DMS153 (cell line): Measurements from ENCODE around the gene CCNK.

Experiments
- DNase-seq: peaks from one replicate; lab custom pipeline; 2025; lab: John Stamatoyannopoulos, UW

CCNK gene

DNA sequence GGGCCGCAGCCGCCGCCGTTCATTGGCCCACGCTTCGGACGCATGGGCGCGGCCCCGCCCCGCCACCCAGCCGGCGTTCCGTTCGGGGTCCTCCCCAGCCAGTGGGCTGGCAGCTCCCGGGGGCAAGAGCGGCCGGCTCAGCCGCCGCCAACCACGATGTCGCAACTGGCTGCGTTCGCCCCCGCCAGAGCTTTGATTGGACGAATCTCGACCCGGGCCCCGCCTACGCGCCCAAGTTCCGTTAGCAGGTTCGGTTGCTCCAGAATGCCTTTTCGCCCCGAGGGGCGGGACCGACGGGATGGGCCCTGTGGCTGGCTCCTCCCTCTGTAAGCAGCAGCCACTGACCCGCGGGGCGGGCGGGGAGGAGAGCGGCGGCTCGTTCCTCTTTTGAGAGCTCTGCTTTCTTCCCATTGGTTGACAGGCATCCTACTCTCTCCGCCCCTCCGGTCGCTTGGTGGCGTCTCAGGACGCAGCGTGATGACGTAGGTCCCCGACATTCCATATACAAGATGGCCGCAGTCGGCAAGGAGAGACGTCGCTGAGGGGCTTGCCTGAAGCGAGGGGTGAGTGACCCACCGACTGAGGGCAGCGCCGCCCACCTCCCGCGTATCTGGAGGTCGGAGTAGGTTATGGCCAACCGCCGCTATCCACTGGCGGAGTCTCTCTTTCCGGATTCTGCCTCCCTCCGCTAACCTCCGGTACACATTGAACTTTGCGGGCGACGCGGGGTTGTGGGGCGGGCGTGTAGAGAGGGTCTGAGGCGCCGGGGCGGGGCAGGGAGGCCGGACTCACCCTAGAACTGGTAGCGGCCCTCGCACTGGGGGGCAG is at the start of gene CCNK:
Gene CCNK (plus strand): TSS at position 493 of the 828 bp plus-strand sequence. CDS start 11,269 bp downstream, outside the sequence.
- peak; percentile 96 for DNase-seq

DNA sequence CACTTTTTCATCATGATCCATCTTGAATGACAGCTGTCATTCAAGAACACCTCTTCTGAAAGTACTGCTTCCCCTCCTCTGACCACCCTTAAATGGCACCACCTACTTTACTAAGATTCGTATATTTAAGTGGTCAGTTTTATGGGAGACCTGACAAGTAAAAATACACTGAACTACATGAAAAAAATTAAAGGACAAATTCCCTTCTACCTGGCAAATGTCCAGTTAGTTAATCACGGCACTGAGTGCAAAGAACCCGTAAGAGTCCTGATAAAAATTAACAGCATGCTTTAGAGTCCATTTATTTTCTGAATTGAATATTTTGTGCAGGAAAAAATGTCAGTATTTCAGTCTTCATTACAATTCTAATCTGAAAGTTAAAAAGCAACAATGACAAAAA is 49.2 kb upstream of the CCNK start:
- DNase-seq = no peak

DNA sequence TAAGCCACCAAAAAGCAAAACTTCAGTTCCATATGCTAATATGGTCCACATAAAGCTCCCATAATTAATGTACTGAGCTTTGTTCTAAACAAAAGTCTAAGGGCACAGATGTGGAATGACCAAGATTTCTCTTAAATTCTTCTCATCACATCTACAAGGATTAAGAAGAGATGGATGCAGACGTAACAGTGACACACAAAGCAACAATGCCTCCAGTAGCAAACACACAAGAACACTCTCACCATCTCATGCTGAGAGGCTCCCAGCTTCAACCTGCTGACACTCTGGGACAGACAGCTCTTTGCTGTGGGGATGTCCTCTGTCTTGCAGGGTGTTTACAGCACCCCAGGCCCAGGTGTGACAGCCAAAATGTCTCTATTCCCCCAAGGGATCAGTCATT is 48.7 kb upstream of the CCNK start:
- DNase-seq = no peak

DNA sequence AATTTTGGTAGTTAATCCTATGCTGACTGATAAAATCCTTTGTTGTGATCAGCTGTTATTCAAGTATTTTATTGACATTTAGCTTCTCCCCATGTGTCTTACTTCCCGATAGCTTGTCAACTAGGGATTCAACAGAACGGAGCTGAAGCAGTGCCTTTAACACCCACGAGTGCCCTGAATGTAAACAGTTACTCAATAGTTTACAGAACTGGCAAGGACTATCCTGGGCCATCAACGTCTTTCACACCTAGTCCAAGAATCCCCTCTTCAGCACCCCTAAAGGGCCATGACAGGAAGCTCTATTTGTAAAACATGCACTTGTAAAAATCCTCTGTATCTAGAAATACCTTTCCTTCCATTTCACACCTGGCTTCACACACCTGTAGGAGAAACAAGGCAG is 45.9 kb upstream of the CCNK start:
- no peak for DNase-seq

DNA sequence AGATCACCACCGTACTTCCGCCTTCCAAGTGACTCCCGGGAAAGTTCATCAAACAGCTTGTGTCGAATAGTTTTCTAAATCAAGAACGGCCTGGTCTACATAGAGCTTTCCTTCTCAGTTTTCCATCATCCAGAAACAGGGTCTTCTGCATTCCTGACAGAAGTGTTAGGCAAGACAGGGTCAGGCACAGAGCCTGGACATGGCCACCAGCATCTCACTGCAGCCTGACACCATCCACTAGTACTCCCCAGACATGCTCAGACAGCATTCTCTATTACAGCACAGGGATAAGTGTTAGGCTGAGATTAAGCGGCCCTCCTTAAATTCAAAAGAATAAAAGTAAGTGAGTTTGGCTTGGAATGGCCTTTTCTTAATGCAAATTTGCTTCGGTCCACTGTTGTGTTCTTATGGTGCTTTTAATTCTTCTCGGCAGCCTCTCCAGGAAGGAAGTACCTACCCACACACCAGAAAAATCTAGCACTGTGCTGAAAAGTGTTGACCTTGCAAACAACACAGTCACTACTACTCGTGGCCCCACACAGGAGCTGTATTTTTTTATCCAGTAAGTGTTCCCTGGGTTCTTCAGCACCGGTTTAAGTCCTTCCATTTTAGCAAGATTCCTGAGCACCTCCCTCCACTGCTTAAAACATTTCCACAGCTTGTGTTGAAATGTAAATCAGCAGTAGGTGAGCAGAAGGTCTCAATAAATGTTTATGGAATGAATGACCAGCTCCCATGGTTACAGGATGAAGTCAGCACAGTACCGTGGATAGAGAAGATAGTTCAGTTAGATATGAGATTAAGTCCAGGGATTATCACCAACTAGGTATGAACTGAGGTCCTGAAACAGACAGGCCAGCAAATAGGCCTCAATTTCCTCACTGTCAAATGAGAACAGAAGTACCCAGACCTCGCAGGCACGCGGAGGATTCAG is 44.7 kb upstream of the CCNK start:
- no peak for DNase-seq

DNA sequence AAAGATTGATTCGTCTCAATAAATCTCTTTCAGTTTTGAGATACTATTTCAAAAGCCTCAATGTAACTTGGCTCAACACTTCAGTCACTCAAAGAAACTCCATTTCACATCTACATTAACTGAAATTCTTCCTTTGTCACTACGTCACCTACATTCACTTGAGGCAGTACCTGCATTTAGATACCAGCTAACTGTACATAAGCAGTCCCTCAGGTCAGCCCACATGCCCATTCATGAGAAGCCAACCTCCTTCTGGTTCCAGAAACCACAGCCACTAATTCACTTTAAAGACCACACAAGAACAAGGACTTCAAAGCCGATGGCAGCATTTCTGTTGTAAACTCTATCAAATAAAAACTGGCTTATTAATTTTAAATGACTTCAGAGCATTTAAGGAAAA is 43.5 kb upstream of the CCNK start:
- DNase-seq = no peak

DNA sequence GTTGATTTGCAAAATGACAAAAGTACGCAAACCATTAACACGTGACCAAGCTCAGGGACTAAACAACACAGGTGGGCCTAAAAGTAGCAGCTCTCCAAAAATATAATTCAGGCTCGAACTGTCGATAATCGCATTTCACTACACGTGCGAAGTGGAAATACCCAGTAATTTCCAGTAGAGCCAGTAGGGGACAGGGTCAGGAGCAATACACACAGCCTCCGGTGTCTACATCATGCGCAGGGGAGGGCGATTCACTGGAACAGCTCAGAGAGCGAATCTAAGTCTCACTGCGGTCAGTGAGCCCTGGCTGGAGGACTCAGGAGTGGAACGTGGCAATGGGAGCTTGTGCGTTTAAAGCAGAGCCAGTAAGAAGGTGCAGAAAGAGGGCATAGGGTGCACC is 40.9 kb upstream of the CCNK start:
- no peak for DNase-seq

DNA sequence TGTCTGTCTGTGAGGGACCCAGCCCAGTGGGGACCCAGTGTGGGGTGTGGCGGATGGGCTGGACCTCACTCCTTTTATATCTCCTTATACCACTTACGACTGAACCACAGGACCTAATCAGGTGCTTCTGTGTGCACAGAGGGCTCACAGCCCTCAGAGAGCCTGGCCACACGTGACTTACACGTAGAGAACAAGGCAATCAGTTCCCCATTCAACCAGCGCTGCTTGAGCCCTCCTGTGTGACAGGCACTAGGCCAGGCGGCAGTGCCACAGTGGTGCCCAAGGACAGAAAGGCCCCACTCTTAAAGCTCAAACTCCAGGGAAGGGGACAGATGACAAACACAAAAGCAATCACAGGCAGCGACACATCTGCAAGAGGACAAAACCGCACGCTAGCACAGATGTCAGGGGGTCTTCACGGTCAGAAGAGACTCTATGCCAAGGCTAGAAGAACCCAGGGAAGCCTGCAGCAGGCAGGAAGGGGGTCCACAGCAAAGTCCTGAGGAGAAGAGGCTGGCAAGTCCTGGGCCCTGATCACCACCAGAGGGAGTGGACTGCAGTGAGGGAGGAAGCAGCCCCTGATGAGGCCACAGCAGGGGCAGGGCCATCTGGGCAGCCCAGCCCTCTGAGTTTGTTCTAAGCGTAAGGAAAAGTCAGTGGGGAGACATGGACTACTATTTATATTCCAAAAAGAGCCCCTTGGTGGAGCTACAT is 39.9 kb upstream of the CCNK start:
- no peak for DNase-seq

DNA sequence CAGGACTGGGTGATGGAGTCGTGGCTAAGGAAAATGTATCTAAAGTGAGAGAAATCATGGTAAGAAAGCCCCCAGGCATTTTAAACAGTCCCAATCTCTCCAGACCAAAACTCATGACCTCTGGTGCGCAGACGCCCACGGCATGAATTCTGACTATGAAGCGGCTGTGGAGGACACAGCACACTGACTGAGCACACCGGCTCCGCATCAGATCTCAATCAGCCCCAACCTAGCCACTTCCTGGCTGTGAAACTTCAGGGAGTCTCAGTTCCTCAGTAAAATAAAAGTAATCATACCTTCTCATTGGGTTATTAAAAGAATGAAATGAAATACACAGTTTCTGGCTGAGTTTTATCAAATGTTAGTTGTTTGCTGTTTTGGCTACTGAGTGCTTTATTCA is 39.3 kb upstream of the CCNK start:
- DNase-seq = no peak

DNA sequence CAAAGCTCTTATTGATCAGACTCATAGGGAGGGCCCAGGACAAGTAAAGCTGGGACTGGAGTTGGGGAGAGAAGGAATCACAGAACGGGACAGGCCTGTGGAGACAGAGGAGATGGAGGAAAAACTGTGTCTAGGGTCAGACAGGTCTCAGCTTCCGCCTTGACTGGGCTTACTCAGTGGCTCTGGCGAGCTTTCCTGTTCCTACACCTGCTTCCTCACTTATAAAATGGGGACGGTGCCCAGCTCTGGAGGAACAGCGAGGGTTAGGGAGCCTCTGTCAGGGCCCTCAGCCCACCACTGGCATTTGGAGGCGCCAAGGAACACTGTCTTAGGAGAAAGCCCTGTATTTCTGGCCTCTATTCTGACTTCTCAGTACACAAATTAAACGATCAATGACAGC is 35.3 kb upstream of the CCNK start:
- DNase-seq = no peak

DNA sequence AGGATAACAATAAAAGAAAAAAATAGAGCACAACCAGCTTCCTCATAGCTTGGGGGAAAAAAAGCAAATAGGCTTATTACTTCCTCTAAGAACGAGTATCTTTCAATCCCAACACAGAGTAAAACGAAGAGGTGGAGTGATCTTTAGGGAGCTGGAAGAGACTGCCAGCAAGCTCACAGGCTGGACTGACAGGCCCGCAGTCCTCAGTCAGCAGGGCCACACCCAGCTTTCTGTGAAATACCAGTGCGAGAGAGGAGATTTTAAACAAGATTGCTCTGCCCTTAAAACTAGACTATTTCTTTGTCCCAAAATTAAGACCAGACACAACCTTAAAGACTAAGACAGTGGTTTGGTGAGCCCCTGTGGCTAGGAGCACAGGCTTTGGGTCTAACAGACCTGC is 33.5 kb upstream of the CCNK start:
- no peak for DNase-seq

DNA sequence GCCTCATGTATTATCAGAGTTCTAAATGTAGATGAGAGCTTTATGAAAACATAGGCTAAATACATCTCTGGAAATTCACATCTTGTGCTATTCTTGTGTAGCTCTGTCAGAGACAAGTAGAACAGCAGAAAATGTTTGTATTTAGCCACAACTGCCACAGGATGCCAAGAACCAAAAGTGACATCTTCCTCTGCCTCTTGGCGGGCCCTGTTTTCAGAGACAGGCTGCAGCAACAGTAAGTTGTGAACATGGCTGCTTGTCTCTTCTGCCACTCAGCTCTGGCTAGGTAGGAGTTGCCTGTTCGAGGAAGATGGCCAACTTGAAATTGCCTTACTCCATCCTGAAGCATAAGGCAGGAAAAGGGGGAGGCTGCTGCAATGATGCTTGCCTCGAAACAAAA is 30.9 kb upstream of the CCNK start:
- no peak for DNase-seq

DNA sequence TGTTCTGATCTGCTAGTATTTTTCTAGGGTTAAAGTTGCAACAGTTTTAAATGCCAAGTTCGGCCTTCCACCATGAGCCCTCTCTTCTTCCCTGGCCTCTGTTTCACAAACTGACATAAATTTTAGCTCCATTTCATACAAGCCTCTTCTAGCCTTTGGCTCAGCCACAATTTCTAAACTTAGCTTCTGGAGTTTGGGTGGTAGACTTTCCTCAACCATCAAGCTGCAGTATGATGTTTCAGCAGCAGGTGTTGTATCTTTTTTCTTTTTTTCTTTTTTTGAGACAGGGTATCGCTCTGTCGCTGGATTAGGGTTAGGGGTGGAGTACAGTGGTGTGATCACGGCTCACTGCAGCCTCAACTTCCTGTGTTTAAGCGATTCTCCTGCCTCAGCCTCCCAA is 30.0 kb upstream of the CCNK start:
- no peak for DNase-seq

DNA sequence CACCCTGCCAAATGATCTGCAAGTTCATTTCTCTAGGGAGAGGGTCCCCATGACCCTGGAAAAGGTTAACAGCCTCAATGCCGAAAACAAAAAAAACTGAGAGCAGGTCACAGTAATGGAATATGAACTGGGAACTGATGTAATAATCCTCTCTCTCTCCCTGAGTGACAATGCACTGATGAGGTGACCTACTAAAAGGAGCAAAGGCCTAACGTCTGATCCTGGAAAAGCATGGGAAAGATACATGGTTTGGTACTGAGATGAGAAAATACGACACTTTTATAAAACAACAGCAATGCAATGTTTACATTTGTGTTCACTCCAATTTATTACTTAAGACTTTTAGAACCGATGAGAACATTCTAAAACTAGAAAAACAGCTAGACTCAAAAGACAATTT is 28.2 kb upstream of the CCNK start:
- DNase-seq = no peak

DNA sequence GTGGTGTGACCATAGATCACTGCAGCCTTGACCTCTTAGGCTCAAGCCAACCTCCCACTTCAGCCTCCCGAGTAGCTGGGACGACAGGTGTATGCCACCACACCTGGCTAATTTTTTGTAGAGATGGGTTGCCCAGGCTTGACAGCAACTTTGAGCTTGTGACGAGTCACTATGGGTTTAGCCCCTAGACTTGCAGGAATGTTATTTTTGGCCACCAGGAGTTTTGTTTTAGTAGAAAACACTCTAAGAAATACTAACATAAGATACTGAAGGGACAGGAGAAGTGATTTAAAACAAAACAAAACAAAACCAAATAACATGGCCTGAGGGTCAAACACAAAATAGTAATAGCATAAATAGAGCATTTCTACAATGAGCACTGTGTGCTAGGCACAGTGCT is 27.0 kb upstream of the CCNK start:
- DNase-seq = no peak

DNA sequence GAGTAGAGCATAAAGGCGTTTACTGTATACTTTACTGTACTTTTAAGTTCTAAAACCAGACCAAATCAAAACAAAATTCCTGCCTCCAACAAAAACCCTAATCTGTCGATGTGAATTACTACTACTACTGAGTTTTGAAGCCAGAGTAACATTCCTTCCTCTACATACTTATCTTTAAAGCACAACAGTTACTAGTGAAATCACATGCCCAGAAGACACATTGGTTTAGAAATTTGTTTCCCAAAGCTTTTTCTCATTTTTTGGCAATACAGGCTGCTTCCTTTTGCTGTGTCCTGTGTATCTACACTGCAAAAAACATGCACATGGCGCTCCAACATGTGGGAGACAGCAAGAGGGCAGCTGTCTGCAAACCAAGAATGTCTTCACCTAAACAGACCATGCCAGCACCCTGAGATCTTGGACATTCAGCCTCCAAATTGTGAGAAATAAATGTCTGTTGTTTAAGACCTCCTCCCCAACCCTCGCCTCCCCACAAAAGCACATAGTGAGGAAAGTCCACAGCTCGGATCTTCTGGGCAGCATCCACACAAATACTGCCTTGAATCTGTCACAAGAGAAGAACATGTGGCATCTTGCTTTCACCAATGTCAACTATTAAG is 21.6 kb upstream of the CCNK start:
- no peak for DNase-seq

DNA sequence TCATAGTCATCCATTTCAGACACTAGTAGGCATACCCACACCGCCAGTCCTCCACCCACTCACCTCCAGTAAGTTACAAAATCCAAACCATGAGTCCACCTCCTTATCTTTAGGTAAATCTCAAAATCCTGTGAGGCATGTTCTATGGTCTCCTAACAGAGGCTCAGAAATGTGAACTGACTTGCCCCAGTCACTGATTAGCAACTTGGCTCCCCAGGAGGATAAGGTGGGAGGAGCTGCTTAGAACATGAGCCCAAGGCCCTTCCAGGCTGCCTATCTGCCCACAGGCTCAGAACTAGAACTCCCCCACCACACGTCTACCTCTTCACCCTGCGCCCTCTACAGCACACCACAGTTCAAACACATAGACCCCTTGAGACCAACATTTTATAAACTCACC is 20.4 kb upstream of the CCNK start:
- DNase-seq = no peak

DNA sequence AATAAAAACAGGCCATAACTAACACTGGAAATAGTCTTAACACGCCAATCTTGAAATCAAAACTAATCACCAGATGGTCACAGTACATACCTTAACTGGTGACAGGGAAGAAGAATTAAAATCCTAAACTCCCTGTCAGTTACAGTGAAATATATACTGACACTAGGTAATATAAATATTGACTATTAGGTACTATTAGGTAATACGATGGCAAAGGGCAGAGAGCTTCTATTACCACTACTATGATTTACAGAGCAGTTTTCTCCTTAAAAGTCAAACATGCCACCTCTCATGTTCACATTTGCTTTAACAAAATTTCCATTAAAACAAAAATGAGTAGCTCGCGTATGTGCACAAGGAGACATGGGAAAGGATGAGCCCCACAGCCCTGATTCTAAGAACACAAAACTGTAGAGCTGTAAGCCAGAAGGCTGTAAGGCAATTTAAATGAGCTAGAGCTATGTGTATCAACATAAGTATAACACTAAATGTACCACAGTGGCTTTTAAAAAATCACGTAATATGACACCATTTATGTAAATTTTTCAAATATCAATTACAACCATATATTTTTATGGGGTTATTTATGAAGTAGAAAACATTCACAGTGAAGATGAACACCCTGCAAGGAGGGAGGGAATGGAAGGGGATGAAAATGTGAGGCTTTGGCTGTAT is 19.7 kb upstream of the CCNK start:
- no peak for DNase-seq

DNA sequence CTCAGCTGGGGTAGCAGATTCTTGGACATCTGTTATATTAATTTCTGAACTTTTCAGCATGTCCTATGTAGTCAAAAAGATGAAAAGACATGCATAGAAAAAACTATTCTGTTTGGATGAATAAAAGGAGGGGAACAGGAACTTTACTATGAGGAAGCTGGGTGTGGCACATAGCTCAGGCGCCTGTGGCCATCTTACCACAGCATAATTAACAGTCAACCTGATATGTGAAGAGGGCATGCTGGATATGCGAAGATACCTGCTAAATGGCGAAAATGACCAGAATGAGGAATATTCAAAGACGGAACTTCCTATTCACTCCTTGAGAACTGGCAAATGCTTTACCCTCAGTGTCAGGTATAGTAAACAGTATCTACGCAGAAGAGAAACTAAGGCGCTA is 19.0 kb upstream of the CCNK start:
- no peak for DNase-seq

DNA sequence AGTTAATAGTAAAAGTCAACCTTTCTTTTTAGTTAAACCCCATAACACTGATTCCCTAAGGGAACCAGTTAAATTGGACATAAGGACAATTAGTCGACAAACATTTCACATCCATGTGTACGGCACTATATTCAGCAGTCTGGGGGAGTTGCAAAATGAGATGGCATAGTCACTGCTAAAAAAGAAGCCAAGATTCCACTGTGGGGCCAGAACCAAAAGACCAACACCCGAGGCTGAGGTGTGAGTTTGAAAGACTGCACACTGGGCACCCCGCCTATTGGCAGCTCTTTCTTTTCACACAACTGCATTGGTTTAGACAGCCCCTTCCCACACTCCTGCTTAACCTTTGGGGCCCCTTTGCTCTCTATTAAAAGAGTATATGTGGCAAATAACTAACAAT is 17.2 kb upstream of the CCNK start:
- DNase-seq = no peak

DNA sequence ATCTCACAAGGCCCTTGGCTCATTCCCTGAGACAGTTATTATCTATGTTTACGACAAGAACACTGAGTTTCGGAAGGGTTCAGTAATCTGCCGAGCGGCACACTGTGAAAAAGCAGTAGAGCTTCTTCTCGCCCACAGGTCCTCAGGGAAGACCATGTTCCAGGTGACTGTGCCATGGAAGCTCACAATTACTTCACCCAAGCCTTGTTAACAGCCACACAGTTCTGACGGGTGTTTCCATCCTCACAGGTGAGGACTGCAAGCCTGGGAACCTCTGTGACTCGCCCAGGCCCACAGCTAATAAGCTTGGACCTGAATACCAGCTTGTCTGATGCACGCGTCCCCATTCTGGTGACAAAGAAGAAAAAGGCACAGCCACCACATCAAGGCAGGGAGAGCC is 15.9 kb upstream of the CCNK start:
- DNase-seq = no peak

DNA sequence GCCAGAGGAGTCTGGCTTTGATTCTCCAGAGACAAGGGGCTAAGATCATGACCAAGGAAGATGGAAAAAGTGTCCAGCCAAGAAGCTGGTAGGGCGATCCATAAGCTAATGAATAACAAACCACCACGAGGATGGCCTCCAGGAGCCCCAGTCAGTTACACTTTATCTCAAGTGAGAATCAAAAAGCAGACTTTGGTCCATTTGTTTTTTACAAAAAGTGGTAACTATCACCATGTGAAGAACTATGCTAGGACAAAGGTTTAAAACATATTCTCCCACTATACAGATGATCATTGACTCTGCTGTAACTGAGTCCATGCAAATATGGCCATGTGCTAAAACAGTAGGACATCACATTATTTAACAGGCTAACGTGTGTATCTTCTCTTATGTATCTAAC is 14.5 kb upstream of the CCNK start:
- DNase-seq = no peak
